ENCODE data around the gene KRTCAP3.
"Not testable (repeated sequence)": the region's sequence is repeated elsewhere in the genome, so short reads cannot be mapped to it uniquely, and the experiment has no call there.

DNA sequence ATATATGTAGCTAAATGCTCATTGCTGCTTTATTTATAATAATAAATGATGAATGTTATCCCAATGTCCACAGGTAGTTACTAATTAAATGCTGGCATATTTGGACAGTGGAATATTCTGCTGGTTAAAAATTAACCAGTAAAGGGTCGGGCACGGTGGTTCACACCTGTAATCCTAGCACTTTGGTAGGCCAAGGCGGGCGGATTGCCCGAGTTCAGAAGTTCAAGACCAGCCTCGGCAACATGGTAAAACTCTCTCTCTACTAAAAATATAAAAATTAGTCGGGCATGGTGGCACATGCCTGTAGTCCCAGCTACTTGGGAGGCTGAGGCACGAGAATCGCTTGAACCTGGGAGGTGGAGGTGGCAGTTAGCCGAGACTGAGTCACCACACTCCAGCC is 17.1 kb upstream of the KRTCAP3 start:
- TF ChIP-seq, protein P1, sequence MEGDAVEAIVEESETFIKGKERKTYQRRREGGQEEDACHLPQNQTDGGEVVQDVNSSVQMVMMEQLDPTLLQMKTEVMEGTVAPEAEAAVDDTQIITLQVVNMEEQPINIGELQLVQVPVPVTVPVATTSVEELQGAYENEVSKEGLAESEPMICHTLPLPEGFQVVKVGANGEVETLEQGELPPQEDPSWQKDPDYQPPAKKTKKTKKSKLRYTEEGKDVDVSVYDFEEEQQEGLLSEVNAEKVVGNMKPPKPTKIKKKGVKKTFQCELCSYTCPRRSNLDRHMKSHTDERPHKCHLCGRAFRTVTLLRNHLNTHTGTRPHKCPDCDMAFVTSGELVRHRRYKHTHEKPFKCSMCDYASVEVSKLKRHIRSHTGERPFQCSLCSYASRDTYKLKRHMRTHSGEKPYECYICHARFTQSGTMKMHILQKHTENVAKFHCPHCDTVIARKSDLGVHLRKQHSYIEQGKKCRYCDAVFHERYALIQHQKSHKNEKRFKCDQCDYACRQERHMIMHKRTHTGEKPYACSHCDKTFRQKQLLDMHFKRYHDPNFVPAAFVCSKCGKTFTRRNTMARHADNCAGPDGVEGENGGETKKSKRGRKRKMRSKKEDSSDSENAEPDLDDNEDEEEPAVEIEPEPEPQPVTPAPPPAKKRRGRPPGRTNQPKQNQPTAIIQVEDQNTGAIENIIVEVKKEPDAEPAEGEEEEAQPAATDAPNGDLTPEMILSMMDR (conservative IDR thresholded peaks at IDR 0.05) = not testable (repeated sequence)
- not testable (repeated sequence) for TF ChIP-seq ZFX (IDR thresholded peaks at IDR 0.05)
